ENCODE measurements around the gene ZFP30. TPM values are rescaled to one million over a fixed set of nuclear protein-coding genes. Genes with fewer than 3 reads are reported as not detected.

The ZFP30 gene
- polyA plus RNA-seq, 3 donors = 0.28 to 0.85 (median 0.46) TPM

DNA sequence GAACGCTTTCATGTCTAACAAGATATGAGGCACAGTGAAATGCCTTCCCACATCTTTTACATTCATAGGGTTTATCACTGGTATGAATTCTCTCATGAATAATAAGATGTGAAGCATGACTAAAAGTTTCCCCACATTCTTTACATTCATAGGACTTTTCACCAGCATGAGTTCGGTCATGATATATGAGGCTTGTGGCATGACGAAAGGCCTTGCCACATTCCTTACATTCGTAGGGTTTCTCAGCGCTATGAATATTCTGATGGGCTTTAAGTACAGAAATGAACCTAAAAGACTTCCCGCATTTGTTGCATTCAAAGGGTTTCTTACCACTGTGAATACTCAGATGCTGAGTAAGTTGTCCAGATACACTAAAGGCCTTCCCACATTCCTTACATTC lies 43.0 kb upstream of the ZFP30 start:
- Histone ChIP-seq H3K36me3 (replicated peaks in 1 of 2; ENCODE audit: control insufficient read depth in 1 of 2, insufficient read depth in 2 of 2, low read length in 2 of 2) (peaks cover 0 to 24% of the 10 kb centered on the region in 2 donors), H3K4me1 (ENCODE audit: control insufficient read depth in 1 of 2, insufficient read depth in 2 of 2, low read length in 2 of 2) (no peaks in the 10 kb centered on the region), H3K27ac (ENCODE audit: low read depth in 1 of 2, low read length in 2 of 2) (no peak overlapping the region), H3K4me2 (replicated peaks; ENCODE audit: extremely low read depth, low read length, poor library complexity, severe bottlenecking) (no peak overlapping the region), H3K9me3 (replicated peaks in 1 of 2; ENCODE audit: control insufficient read depth in 1 of 2, insufficient read depth in 1 of 2, low read length in 2 of 2) (peaks cover 47 to 84% of the 10 kb centered on the region in 2 donors), H3K4me3 (replicated peaks in 1 of 3; ENCODE audit: low read depth in 2 of 3, low read length in 3 of 3) (no peak overlapping the region), H3K27me3 (ENCODE audit: control insufficient read depth in 2 of 2, insufficient read depth in 2 of 2, low read length in 2 of 2) (no peaks in the 10 kb centered on the region), H4K20me1 (ENCODE audit: insufficient read depth, low read length) (no peaks in the 10 kb centered on the region), H3K79me2 (ENCODE audit: insufficient read depth, low read length) (no peaks in the 10 kb centered on the region), H3K9ac (ENCODE audit: insufficient read depth, low read length, poor library complexity, severe bottlenecking) (no peak overlapping the region), H2AFZ (ENCODE audit: insufficient read depth, low read depth, low read length, poor library complexity, severe bottlenecking) (no peak overlapping the region)
- Mint-ChIP-seq H3K36me3 (peaks cover 12 to 28% of the 10 kb centered on the region in 2 donors), H3K27ac (no peak overlapping the region), H3K4me1 (no peaks in the 10 kb centered on the region), H3K4me3 (no peak overlapping the region), H3K27me3 (ENCODE audit: low read depth in 3 of 3) (peaks cover 0 to 1% (median under 1%) of the 10 kb centered on the region in 3 donors), H3K9me3 (peaks cover 39 to 82% (median 61%) of the 10 kb centered on the region in 7 donors)
- WGBS (ENCODE audit: insufficient coverage) = no CpG with 5 or more reads among the region's 6 CpGs
- DNase-seq = no peak
- TF ChIP-seq, protein P1, sequence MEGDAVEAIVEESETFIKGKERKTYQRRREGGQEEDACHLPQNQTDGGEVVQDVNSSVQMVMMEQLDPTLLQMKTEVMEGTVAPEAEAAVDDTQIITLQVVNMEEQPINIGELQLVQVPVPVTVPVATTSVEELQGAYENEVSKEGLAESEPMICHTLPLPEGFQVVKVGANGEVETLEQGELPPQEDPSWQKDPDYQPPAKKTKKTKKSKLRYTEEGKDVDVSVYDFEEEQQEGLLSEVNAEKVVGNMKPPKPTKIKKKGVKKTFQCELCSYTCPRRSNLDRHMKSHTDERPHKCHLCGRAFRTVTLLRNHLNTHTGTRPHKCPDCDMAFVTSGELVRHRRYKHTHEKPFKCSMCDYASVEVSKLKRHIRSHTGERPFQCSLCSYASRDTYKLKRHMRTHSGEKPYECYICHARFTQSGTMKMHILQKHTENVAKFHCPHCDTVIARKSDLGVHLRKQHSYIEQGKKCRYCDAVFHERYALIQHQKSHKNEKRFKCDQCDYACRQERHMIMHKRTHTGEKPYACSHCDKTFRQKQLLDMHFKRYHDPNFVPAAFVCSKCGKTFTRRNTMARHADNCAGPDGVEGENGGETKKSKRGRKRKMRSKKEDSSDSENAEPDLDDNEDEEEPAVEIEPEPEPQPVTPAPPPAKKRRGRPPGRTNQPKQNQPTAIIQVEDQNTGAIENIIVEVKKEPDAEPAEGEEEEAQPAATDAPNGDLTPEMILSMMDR (IDR thresholded peaks at IDR 0.05) = no peak
- intact Hi-C loops (cut with micrococcal nuclease) = no loop called here

DNA sequence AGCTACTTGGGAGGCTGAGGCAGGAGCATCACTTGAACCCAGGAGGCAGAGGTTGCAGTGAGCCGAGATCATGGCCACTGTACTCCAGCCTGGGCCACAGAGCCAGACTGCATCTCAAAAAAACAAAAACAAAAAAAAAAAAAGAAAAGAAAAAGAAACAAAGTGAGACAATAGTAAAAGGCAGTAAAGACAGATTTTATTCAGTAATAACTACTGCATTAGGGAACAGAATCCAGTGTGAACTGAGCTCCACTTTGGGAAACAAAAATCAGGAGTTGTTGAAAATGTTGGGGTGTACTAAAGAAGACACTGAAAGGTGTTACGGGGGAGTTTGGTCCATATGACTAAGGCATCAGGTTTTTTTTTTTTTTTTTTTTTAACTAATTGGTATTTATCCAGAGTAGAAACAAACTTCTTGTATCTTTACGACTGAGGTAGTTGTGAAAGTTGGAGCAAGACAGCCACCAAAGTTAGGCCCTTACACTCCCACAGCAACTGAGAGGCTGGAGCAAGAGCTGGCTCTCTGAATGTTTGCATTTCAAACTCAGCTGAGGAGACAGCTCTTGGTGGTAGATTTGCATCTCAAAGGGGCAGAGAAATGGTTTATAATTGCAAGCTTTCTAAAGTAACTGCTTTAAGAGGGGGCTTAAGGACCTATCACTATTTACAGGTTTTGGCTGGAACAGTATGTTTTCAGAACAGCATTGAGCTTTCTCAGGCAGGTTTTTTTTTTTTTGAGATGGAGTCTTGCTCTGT lies 40.1 kb upstream of the ZFP30 start:
- H3K4me1 ChIP-seq (ENCODE audit: control insufficient read depth in 1 of 2, insufficient read depth in 2 of 2, low read length in 2 of 2) = peaks cover 7 to 9% of the 10 kb centered on the region in 2 donors
- H3K9me3 Mint-ChIP-seq = peaks cover 33 to 74% (median 64%) of the 10 kb centered on the region in 7 donors
- H3K36me3 ChIP-seq (replicated peaks in 1 of 2; ENCODE audit: control insufficient read depth in 1 of 2, insufficient read depth in 2 of 2, low read length in 2 of 2) = peaks cover 0 to 24% of the 10 kb centered on the region in 2 donors
- peaks cover 1 to 10% (median 7%) of the 10 kb centered on the region in 3 donors for H3K27me3 Mint-ChIP-seq (ENCODE audit: low read depth in 3 of 3)
- H3K9me3 ChIP-seq (replicated peaks in 1 of 2; ENCODE audit: control insufficient read depth in 1 of 2, insufficient read depth in 1 of 2, low read length in 2 of 2) = peaks cover 56 to 83% of the 10 kb centered on the region in 2 donors
- WGBS (ENCODE audit: insufficient coverage) = no CpG with 5 or more reads among the region's 3 CpGs
- no peak overlapping the region for H3K9ac ChIP-seq (ENCODE audit: insufficient read depth, low read length, poor library complexity, severe bottlenecking)
- peaks cover 9% of the 10 kb centered on the region for H3K4me1 Mint-ChIP-seq
- DNase-seq = no peak
- H3K4me3 ChIP-seq (replicated peaks in 1 of 3; ENCODE audit: low read depth in 2 of 3, low read length in 3 of 3) = no peak overlapping the region
- no peaks in the 10 kb centered on the region for H3K27me3 ChIP-seq (ENCODE audit: control insufficient read depth in 2 of 2, insufficient read depth in 2 of 2, low read length in 2 of 2)
- H3K27ac Mint-ChIP-seq = no peak overlapping the region
- H3K27ac ChIP-seq (ENCODE audit: low read depth in 1 of 2, low read length in 2 of 2) = no peak overlapping the region
- H3K4me2 ChIP-seq (replicated peaks; ENCODE audit: extremely low read depth, low read length, poor library complexity, severe bottlenecking) = no peak overlapping the region
- TF ChIP-seq, protein P1 (IDR thresholded peaks at IDR 0.05) = no peak
- H4K20me1 ChIP-seq (ENCODE audit: insufficient read depth, low read length) = no peaks in the 10 kb centered on the region
- no peak overlapping the region for H2AFZ ChIP-seq (ENCODE audit: insufficient read depth, low read depth, low read length, poor library complexity, severe bottlenecking)
- H3K79me2 ChIP-seq (ENCODE audit: insufficient read depth, low read length) = no peaks in the 10 kb centered on the region
- no peak overlapping the region for H3K4me3 Mint-ChIP-seq
- peaks cover 11 to 14% of the 10 kb centered on the region in 2 donors for H3K36me3 Mint-ChIP-seq
- intact Hi-C loops (cut with micrococcal nuclease) = no loop called here

Data from CD14-positive monocyte (primary cell).